ENCODE measurements around the gene AWAT1.
"Not testable (repeated sequence)": the region's sequence is repeated elsewhere in the genome, so short reads cannot be mapped to it uniquely, and the experiment has no call there.

The AWAT1 gene

DNA sequence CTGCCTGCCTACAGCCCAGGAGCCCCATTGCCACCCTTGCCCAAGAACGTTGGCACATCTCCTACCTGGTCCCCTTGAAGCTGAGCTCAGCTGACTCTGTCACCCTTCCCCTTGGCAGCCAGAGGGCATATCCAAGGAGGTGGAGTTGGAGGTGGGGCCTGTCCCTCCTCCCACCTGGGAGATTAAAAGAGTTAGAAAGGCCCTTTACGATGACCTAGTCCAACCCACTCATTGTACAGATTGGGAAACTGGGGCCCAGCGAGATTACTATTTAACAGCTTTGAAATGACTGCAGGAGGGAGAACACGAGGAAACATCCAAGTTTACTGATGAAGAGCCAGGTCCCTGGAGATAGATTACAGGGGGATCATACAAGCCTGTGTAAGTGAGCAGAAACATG, 25.6 kb downstream of the AWAT1 start, which contains the start of gene P2RY4:
P2RY4 (minus strand) TSS at position 101 of the 400 bp plus-strand sequence. CDS start 580 bp downstream, outside the sequence.
- DNase-seq (ENCODE audit: low read depth, low spot score) = no peak

DNA sequence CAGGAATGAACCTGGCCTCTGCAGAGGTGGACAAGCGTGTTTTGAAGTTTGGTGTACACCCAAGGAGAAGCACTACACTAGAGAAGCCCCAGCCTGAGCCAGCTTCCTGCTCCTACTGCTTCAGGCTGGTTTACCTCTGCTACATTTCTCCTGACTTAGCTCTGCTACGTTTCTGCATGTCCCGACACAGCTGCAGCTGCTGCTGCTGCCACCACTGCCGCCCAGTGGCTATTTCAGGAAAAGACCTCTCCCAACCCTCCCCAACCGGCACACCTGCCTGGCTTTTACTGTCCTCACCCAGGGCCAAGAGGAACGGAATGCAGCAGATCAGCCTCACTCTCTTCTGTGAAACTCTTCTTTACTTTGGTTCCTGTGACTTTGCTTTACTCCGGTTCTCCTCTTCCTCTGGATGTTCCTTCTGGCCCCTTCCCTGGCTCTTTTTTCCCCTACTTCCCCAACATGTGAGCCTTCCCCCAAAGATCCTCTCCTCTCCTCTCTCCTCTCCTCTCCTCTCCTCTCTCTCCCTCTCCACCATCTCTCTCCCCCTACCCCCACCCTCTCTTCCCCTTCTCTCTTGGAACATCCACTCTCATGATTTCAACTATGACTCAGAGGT, 28.6 kb downstream of the AWAT1 start:
- no peak for DNase-seq (ENCODE audit: low read depth, low spot score)

DNA sequence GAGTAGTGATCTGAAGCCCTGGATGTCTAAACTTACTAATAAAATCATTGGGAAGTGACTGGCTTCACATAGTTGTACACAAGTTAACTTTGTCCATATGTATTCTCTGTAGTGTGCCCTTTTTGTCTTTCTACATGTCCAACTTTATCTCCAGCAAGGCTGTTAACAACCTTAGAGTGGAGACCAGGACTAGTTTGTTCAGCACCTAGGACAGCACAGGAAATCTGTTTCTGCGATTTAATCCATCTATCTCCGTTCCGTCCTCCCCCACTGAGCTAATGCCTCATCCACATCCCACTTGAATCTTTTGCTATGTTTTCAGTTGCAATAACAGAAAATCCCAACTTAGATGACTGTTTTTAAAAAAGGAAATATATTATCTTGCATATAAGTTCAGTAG, 30.3 kb downstream of the AWAT1 start:
- no peak for DNase-seq (ENCODE audit: low read depth, low spot score)

DNA sequence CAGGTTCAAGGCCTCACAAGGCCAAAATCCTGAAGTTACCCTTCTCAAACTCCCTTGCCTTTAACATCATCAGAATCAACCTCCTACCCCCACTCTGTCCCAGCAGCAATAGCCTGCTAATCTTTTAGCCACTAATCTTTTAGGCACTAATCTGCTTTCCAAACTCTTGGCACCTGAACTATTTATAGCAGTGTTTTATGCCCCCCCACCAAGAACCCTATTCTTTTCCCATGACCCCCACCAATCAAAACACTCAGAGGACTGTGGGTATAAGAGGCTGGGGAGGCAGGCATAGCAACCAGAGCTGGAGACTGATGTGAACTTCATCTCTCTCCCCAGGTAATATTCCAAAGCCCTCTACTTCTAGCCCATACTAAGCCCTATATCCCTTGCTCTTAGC, 33.6 kb downstream of the AWAT1 start, which contains the start of gene ARR3:
ARR3 (plus strand) TSS at position 301 of the 400 bp plus-strand sequence. CDS start 1,052 bp downstream, outside the sequence.
- DNase-seq (ENCODE audit: low read depth, low spot score) = no peak

DNA sequence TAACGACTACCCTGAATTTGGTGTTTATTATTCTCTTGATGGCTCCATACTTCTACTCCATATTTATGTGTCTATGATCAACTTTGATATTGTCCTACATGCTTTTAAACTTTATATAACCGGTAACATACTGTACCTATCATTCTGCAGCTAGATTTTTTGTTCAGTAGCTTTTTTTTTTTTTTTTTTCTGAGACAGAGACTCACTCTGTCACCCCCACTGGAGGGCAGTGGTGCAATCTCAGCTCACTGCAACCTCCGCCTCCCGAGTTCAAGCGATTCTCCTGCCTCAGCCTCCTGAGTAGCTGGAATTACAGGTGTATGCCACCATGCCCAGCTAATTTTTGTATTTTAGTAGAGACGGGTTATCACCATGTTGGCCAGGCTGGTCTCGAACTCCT, 39.6 kb downstream of the AWAT1 start:
- not testable (repeated sequence) for DNase-seq (ENCODE audit: low read depth, low spot score)

DNA sequence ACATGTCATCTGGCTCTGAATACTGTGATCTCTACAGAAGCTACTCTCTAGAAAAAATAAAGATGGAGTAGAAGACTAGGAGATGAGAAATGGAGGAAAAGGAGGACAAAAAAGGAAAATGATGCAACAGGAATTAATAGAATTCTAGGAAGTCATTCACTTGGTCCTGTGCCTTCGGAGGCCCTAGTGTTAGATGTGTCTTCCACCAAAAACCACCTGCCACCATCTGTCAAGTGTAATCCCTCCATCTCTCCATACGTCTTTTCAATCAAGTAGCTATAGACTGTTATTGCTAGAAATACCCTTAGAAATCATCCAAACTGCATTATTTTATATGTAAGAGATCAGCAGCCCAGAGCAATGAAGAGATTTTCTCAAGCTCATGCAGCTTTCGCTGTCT, 44.6 kb downstream of the AWAT1 start:
- DNase-seq (ENCODE audit: low read depth, low spot score) = no peak

DNA sequence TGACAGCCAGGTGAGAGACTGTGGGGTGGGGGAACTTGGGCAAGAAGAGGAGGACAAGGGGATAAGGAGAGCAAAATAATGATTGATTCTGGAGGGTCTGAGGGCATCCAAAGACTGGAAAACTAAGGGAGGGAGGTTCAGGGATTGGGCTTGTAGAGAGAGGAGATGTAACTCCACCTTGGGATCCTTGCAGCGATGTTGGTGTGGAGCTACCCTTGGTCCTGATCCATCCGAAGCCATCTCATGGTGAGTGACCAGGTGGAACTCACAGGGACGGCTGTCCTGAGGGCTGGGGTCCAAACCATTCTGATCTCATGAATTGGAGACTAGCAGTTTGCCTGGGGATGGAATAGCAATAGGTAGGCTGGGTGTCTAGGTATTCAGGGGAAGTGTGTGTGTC, 46.1 kb downstream of the AWAT1 start:
- DNase-seq (ENCODE audit: low read depth, low spot score) = no peak

DNA sequence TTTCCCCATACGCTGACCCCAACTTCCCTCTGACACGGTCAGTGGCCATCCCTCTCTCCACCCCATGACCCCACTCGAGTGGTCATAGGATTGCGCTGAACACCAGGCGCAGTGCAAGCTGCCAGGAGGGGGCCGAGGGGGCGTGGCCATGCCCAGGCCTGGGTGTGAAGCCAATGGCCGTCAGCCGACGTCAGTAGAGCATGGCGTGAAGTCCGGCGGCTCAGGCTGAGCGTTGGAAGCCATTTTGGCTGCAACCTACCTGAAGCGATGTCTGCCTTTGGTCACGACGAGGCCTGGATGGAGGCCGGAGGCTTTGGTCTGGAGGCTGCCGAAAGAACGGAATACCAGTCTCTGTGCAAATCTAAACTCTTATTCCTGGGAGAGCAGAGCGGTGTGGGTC, 47.5 kb downstream of the AWAT1 start, which contains the start of gene RAB41:
RAB41 (plus strand) TSS at position 222 of the 400 bp plus-strand sequence; CDS start at position 268, 46 bp downstream.
- no peak for DNase-seq (ENCODE audit: low read depth, low spot score)

DNA sequence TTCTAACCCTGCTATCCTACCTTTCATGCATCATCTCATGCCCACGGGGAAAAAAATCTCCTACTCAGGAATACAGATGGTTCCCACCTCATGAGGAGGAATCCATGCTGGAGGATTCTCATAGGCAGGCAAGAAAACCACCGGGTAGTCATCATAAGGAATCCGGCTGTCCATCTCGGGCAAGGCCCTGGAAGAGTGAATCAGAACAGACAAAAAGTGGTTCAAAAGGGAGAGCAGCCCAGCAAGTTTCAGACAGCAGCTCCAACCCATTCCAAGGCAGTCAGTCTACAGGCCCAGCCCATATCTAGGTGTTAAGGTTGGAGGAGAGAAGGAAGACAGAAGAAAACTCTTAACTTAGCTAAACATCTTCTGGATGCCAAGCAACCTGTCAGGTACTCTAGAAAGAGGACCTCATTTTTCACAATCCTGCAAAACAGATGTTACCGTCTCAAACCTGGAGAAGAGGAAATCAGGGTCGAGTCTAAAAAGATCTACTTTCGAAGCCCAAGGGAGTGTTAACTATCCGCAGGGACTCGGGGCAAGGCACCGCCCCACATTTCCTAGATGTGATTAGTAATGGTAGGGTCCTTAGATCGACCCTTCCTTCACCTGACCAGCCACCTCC, 54.8 kb downstream of the AWAT1 start:
- DNase-seq (ENCODE audit: low read depth, low spot score) = no peak
